Hematopoietic multipotent progenitor cell treated with erythropoietin and hydrocortisone succinate and interleukin-3 and kit ligand, for 15 days (in vitro differentiated cells): ENCODE measurements around the gene FCSK.

Experiments used
- DNase-seq: peaks from one replicate; pipeline ENCODE4 v3.0.0-alpha.2; 2015; ENCODE audit warnings: low spot score

FCSK gene

DNA sequence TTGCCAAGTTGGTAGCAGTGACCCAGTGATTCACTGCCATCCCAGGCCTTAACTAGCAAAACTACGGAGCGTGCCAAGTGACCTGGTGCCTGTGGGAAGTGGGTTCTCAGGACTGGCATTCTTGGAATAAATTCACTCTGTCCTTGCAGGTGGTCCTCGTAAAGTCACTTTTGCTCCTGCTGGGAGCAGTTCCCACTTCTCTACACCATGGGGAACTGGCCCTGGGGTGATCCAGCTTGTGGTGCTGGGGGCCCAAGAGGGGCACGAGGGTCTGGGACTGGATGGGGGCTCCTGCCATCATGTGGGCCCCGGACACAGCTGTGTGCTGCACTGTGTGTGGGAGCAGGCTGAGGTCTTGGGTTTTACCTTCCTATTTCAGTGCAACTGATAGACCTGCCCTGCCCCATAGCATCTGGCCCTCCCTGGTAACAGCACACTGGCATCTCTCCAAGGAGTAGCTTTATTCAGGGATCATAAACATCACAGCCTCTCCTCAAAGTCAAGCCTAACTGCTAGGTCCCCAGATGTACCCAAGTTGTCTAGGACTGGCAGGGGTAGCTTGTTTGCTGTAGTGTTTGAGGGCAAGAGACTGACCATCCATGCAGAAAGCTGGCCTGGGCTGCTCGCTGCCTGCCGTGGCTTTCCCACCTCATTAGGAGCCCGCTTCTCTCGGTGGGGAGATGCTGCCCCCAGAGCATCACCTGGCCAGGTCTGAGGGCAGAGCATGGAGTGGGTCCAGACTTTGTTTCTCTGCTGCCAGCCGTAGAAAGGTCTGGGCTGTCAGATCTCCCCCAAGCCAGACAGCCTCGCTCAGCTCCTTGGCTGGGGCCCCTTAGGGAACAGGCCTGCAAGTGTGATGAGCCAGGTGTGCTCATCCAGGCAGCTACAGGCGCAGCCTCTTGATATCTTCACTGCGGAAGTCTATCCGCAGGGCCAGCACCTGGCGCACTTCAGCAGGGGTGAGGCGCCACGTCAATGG, 26.0 kb downstream of the FCSK start:
- peak; percentile 39 for DNase-seq

DNA sequence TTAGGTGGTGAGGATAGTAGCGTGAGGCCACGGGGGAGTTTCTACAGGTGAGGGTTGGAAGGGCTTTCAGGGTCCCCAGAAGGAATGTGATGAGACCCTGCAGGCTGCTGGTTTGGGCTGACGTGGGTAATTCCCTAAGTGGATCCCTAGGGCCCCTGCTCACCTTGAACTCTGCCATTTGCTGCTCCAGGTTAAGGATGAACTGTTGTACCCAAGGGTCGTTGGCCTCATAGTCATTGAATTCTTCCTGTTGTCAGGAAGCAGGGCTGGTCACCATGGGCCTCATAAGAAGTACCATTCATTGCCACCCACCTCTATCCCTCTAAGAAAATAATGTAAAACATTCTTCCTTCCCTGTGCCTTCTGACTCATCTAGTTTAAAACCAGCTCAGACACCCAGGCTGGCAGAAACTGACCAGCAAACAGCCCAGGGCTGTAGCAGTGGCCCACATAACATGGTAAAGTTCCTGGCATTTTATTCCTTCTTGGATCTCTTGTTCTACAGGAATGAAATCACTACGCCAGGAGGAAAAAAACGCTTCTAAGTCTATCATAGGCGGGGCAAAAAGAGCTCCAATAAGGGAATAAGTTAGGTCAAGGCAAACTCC, 27.6 kb downstream of the FCSK start:
- no peak for DNase-seq

- no peak for DNase-seq
These were observed 28.2 kb downstream of the FCSK start for GRCh38 chr16:70482624-70483023.

- DNase-seq, result no peak
These were observed 29.0 kb downstream of the FCSK start for GRCh38 chr16:70483426-70483825.

DNA sequence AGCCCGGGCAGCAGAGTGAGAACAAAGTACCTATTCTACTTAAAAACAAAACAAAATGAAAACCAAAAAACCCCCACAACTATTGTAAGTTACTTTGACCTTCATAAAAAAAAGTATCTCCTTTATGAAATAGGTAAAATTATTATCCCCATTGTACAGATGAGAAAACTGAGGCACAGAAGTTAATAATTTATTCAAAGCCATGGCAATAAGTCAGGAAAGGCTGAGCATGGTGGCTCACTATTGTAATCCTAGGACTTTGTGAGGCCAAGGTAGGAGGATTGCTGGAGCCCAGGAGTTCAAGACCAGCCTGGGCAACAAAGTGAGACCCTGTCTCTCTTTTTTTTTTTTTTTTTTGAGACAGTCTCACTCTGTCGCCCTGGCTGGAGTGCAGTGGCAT, 30.5 kb downstream of the FCSK start:
- DNase-seq, result no peak

DNA sequence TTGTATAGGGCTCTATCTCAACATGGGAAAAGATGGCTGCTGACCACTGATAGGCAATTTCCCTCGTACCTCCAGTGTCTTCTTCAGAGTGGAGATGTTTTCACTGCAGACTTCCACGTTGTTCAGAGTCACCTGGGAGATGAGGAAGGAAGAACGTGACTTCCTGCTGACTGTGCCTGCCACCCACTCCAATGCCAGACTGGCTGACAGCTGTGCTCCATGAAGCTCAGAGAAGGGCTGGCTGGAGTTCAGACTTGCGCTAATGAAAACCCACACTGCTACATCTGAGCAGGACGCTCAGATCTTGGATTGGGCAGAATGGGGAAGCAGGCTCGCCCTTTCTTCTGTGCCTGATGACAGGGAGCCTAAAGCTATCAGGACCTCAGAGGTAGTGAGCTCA, 35.9 kb downstream of the FCSK start:
- DNase-seq, result no peak

GRCh38 chr16:70493802-70494201, 39.4 kb downstream of the FCSK start:
- no peak for DNase-seq

- DNase-seq, result no peak
These were observed 39.9 kb downstream of the FCSK start for GRCh38 chr16:70494202-70494770.

GRCh38 chr16:70494777-70495176, 40.4 kb downstream of the FCSK start:
- no peak for DNase-seq

- no peak for DNase-seq
These were observed 41.2 kb downstream of the FCSK start for GRCh38 chr16:70495425-70496182.

GRCh38 chr16:70496513-70496912, 42.1 kb downstream of the FCSK start:
- no peak for DNase-seq

DNA sequence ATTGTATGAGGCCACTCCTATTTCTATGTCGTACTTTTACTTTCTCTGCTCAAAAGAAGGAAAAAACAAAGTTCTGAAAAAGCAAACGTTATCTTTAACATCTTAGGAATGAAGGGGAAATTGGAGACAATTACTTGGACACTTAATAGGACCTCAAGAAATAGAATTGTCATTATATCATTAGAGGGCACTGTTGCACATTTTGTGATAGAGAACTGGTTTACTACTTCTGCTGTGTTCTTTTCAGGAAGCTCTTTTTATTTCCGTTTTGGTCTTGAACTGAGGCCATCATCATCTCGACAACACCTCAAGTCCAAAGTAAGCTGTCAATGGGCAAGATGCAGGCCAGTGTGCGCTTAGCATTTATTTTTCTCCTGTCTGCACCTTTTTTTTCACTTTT, 54.4 kb downstream of the FCSK start:
- DNase-seq, result no peak

DNA sequence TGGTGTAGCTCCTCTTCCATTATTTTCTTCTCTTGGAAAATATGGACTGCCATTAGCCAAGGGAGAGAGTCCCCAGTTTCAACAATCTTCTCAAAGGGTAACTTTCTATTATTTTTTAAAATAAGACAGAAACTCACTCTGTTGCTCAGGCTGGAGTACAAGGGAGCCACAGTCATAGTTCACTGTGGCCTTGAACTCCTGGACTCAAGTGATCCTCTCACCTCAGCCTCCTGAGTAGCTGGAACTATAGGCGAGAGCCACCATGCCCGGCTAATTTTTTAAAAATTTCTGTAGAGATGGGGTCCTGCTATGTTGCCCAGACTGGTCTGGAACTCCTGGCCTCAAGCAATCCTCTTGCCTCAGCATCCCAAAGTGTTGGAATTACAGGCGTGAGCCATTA, 55.8 kb downstream of the FCSK start:
- no peak for DNase-seq

- DNase-seq, result no peak
These were observed 57.4 kb downstream of the FCSK start for GRCh38 chr16:70511833-70512232.

DNA sequence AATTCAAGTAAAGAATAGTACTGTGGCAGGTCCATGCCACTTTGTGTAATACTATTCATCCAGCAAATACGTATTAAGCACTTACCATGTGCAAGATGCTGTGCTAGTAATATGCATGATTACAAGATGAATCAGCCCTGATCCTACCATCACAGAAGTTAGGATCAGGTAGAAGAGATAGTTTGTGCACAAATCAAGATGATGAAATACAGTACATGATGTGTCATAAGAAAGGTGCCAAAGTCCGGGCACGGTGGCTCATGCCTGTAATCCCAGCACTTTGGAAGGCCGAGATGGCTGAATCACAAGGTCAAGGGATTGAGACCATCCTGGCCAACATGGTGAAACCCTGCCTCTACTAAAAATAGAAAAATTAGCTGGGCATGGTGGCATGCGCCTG, 58.1 kb downstream of the FCSK start:
- no peak for DNase-seq

- peak; percentile 34 for DNase-seq
These were observed 66.4 kb downstream of the FCSK start for GRCh38 chr16:70520612-70521297.

DNA sequence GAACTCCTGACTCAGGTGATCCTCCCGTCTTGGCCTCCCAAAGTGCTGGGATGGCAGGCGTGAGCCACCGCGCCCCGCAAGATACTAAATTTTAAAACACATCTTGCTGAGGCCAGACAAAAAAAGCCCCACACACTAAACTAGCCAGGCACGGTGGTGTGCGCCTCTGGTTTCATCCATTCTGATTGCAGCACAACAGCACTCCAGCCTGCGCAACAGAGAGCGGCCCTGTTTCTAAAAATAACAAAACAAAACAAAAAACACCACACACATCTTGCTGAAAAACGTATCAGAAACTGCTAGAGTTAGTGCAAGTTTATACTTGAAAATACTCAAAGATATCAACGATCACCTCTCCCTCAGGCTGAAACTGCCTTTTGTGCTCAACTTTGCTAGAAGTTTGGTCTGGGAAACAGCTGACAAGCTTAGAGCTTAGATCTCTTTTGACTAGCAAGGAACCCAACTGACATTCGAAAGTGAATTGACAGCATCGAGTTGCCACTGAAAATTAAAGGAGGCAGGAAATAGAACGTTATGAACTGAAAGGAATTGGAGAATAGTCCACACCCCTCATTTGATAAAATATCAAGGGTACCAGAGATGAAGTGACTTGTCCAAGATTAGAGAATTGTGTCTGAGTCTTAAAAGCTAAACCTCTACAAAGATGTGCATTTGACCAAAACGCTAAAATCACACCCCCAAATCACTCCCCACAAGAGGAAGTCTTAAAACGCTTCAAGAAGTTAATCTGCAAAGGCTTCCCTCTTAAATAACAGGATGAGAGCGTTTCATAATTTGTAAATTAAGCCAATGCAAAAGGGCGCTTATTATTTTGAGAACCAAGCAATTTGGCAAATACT, 68.1 kb downstream of the FCSK start:
- peak; percentile 24 for DNase-seq

GRCh38 chr16:70523076-70523742, 68.8 kb downstream of the FCSK start, which contains the start of gene COG4:
Gene COG4, minus strand, starts transcription at chr16:70523554. Its CDS starts 11 bp downstream, at chr16:70523543.
- DNase-seq, result peak; percentile 91

DNA sequence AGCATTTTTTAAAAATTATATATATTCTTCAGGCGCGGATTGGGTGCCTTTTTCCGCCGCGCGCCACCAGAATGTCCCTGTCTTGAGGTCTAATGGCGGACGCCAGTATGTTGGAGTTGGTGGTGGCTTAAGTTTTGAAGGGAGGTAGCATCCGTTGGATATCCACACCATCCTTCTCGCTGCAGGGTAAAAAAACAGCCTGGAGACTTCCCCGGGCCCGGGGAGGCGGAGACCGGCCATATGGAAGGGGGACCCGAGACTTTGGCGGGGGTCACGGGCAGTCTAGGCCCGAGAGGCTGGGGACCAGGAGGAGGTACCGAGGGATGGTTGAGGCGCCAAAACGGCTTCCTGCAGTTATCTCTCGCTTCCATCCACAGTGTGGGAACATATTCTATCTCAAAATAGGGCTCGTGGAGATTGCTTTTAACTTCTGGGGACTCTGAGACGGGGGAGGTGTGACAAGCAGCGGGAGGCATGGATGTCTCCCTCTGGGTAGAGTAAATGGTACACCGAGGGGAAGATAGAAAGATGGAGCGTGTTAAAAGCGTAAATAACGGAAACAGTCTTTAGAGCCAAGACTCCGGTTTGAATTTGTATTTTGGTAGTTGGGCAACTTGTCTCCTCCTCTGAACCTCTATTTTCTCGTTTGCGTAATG, 69.5 kb downstream of the FCSK start, which contains the start of gene SF3B3:
SF3B3 (plus strand) TSS at position 74 of the 656 bp plus-strand sequence. CDS start 2,841 bp downstream, outside the sequence.
- no peak for DNase-seq
